ENCODE data around the gene USP25. TPM values are rescaled to one million over a fixed set of nuclear protein-coding genes. Genes with fewer than 3 reads are reported as not detected.

The USP25 gene
- total RNA-seq, 1 experiment from 2014 or later: 26.0 TPM

DNA sequence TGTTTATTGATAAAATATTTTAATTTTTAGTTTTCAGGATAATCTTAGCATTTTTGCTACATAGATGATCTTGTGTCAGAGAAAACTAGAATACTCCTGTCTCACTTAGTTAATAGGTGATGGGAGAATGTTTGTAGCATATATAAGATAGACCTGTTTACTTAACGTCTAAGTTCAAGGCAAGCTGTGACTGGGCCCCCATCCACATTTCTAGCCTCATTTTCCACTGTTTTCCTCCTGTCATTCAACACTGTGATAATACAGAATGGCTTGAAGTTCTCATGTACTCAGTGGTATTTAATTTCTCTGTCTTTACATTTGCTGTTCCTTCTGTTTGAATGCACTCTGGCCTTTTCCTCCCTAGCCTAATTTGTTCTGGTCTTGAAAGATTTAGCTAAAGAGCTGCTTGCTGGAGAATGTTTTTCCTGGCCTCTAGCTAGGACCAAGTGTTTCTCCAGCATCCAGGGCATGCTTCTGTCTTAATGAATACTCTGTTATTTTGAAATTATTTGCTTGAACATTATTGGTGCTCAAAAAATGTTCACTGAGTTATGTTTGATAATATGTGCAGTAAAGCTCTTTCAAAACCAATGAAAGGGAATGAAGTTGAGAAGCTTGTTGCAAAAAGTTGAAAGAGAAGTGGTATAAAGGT, 37.3 kb downstream of the USP25 start:
- BruUV-seq (replicated peaks): no TSS peak
- Histone ChIP-seq H3F3A (ENCODE audit: insufficient read depth, low read depth) (no peaks in the 10 kb centered on the region; the same call in 1 of the 2 replicates), H3K36me3 (ENCODE audit: low read depth) (peaks cover 25% of the 10 kb centered on the region; the same call in 1 of the 2 replicates), H4K20me1 (ENCODE audit: insufficient read depth) (peaks cover 3% of the 10 kb centered on the region; the same call in 1 of the 2 replicates), H3K79me2 (ENCODE audit: low read depth) (peaks cover 42% of the 10 kb centered on the region), H3K27ac (no peak overlapping the region), H3K27me3 (ENCODE audit: insufficient read depth, low read depth) (no peaks in the 10 kb centered on the region), H3K9me2 (ENCODE audit: insufficient read depth) (no peaks in the 10 kb centered on the region; the same call in 1 of the 2 replicates), H3K9me3 (ENCODE audit: insufficient read depth, low read depth) (no peaks in the 10 kb centered on the region), H3K4me2 (no peak overlapping the region), H3K4me3 (no peak overlapping the region), H3K4me1 (replicated peaks; ENCODE audit: insufficient read depth) (no peaks in the 10 kb centered on the region), H2AFZ (no peak overlapping the region)
- intact Hi-C loops (cut with micrococcal nuclease; ENCODE audit: unreplicated experiment): no loop called here
- ChIA-PET CTCF (no interaction called here), POLR2A (ENCODE audit: unreplicated experiment) (no interaction called here)
- TF ChIP-seq, protein P1, sequence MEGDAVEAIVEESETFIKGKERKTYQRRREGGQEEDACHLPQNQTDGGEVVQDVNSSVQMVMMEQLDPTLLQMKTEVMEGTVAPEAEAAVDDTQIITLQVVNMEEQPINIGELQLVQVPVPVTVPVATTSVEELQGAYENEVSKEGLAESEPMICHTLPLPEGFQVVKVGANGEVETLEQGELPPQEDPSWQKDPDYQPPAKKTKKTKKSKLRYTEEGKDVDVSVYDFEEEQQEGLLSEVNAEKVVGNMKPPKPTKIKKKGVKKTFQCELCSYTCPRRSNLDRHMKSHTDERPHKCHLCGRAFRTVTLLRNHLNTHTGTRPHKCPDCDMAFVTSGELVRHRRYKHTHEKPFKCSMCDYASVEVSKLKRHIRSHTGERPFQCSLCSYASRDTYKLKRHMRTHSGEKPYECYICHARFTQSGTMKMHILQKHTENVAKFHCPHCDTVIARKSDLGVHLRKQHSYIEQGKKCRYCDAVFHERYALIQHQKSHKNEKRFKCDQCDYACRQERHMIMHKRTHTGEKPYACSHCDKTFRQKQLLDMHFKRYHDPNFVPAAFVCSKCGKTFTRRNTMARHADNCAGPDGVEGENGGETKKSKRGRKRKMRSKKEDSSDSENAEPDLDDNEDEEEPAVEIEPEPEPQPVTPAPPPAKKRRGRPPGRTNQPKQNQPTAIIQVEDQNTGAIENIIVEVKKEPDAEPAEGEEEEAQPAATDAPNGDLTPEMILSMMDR (conservative IDR thresholded peaks at IDR 0.05): no peak
- no peak for TF ChIP-seq EZH2 (IDR thresholded peaks at IDR 0.05; ENCODE audit: low read depth)
- no peak for DNase-seq

DNA sequence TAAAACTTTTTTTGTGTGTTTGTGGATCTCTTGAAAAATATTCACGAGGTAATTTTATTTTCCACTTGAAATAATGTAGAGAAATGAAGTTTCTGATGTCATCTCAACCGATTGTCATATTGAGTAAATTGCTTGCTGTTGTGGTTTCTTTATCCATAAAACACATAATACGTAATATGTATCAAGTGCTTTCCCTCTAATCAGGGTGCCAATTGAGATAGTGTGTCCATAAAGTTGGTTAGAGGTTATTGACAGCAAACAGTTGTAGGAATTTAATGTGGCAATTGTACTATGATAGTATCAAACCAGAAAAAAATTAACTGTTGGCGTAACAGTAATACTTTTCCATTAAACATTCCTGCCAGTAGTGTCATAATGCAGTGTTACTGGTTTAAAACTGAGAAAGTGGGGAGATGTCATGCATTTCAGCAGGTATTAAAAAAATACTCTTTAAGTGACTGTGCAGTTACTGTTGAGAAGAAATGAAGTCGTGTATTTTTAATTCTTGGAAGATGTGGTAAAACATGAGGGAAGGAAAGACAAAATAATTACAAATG, 38.3 kb downstream of the USP25 start:
- CTCF ChIA-PET: no interaction called here
- intact Hi-C loops (cut with micrococcal nuclease; ENCODE audit: unreplicated experiment): no loop called here
- TF ChIP-seq, protein P1 (conservative IDR thresholded peaks at IDR 0.05): no peak

DNA sequence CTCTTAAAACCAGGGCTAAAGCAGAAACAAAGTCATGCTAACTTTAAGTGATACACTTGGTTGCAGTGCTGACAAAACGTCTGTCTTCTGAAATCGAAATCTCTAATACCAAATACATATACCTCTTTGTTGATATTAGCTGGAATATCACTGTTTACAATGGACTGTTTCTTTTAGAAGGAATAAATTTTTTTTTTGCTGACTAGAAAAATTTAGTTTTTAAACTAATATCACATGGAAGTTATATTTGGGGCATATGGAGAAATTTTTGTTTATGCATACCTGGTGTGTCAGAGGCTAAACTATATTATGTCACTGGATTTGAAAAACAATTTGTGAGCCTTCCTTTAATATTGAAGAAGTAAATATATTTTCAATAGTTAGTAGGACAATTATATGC, 39.1 kb downstream of the USP25 start:
- no peaks in the 10 kb centered on the region for H3K4me1 ChIP-seq (replicated peaks; ENCODE audit: insufficient read depth)
- POLR2A ChIA-PET (ENCODE audit: unreplicated experiment): no interaction called here
- peaks cover 3% of the 10 kb centered on the region; the same call in 1 of the 2 replicates for H4K20me1 ChIP-seq (ENCODE audit: insufficient read depth)
- no peaks in the 10 kb centered on the region; the same call in 1 of the 2 replicates for H3F3A ChIP-seq (ENCODE audit: insufficient read depth, low read depth)
- DNase-seq: no peak
- H3K9me2 ChIP-seq (ENCODE audit: insufficient read depth): no peaks in the 10 kb centered on the region
- H2AFZ ChIP-seq: no peak overlapping the region
- peaks cover 53% of the 10 kb centered on the region for H3K79me2 ChIP-seq (ENCODE audit: low read depth)
- no peak for TF ChIP-seq EZH2 (IDR thresholded peaks at IDR 0.05; ENCODE audit: low read depth)
- TF ChIP-seq, protein P1 (conservative IDR thresholded peaks at IDR 0.05): no peak
- H3K27me3 ChIP-seq (ENCODE audit: insufficient read depth, low read depth): no peaks in the 10 kb centered on the region
- no peaks in the 10 kb centered on the region for H3K9me3 ChIP-seq (ENCODE audit: insufficient read depth, low read depth)
- H3K36me3 ChIP-seq (ENCODE audit: low read depth): peaks cover 25% of the 10 kb centered on the region
- no peak overlapping the region for H3K4me3 ChIP-seq
- H3K4me2 ChIP-seq: no peak overlapping the region
- no TSS peak for BruUV-seq (replicated peaks)
- intact Hi-C loops (cut with micrococcal nuclease; ENCODE audit: unreplicated experiment): no loop called here
- CTCF ChIA-PET: no interaction called here
- no peak overlapping the region for H3K27ac ChIP-seq

More for the DNA sequence above, 38.3 kb downstream of the USP25 start:
- BruUV-seq (replicated peaks): no TSS peak
- Histone ChIP-seq H3K79me2 (ENCODE audit: low read depth) (peaks cover 48% of the 10 kb centered on the region), H3K9me2 (ENCODE audit: insufficient read depth) (no peaks in the 10 kb centered on the region), H3K27me3 (ENCODE audit: insufficient read depth, low read depth) (no peaks in the 10 kb centered on the region), H3K36me3 (ENCODE audit: low read depth) (peaks cover 25% of the 10 kb centered on the region), H3F3A (ENCODE audit: insufficient read depth, low read depth) (no peaks in the 10 kb centered on the region; the same call in 1 of the 2 replicates), H2AFZ (no peak overlapping the region), H4K20me1 (ENCODE audit: insufficient read depth) (peaks cover 3% of the 10 kb centered on the region; the same call in 1 of the 2 replicates), H3K9me3 (ENCODE audit: insufficient read depth, low read depth) (no peaks in the 10 kb centered on the region), H3K4me1 (replicated peaks; ENCODE audit: insufficient read depth) (no peaks in the 10 kb centered on the region), H3K27ac (no peak overlapping the region), H3K4me2 (no peak overlapping the region), H3K4me3 (no peak overlapping the region)
- DNase-seq: no peak
- POLR2A ChIA-PET (ENCODE audit: unreplicated experiment): no interaction called here

All from PC-9 (cell line).